ENCODE results near the gene HSPB2. TPM values are rescaled to one million over a fixed set of nuclear protein-coding genes. Genes with fewer than 3 reads are reported as not detected.

HSPB2 gene
- total and polyA plus RNA-seq, 8 donors, result 0.37 to 5.1 (median 3.0) TPM; not detected in 4

DNA sequence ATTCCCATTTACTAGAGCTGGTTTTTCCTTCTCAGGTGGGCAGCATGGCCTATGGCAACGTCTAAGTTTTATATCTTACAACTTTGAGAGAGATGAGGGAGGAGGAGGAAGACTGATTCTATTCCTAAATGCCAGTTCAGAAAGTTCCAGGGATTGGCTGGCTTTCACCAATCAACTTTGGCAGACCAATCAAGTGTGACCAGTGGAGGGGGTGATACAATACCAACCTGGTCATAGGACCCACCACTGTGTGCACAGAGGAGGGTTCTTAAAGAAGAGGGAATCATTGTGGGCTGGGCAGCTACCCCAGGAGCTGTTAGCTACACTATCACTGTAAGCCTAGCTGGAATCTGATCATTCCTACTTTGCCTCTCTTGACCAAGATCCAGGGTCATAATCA is 32.7 kb downstream of the HSPB2 start:
- H3K27ac ChIP-seq, result peak overlapping the region in 4 of 5 donors; percentile 59 to 81 (median 72)
- H3K4me1 ChIP-seq, result peaks cover 9 to 39% (median 28%) of the 10 kb centered on the region in 4 donors
- TF ChIP-seq EP300 (IDR thresholded peaks at IDR 0.05), result no peak
- no peak for TF ChIP-seq CTCF (IDR thresholded peaks at IDR 0.05)
- TF ChIP-seq POLR2AphosphoS5 (IDR thresholded peaks at IDR 0.05), result no peak
- no peak for TF ChIP-seq POLR2A (IDR thresholded peaks at IDR 0.05)
- 33 to 75% (median 46%) methylated on average over 1 of the region's 1 CpG for WGBS, 5 donors
- no peak for DNase-seq
- no peak overlapping the region for H3K4me3 ChIP-seq
- H3K36me3 ChIP-seq, result no peaks in the 10 kb centered on the region
- intact Hi-C loops (cut with DNase I; ENCODE audit: low total_unique reads), result no loop called here
- no peaks in the 10 kb centered on the region for H3K27me3 ChIP-seq
- H3K9me3 ChIP-seq, result no peaks in the 10 kb centered on the region

DNA sequence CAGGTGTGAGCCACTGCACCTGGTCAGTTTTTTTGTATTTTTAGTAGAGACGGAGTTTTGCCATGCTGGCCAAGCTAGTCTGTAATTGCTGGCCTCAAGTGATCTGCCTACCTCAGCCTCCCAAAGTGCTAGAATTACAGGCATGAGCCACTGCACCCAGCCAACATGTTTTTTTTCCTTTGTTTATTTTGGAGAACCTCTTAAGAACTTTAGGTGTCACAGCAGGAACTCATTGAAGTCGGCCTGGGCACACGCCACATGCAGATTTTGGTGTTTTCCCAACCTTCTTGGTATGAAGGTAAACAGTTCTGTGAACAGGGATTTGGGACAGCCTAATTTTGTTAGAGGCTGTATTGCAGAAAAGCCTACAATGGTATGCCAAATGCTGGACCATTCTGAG is 34.0 kb downstream of the HSPB2 start:
- H3K27ac ChIP-seq, result peak overlapping the region; percentile 4 to 78 (median 20)
- H3K4me1 ChIP-seq, result peaks cover 9 to 37% (median 27%) of the 10 kb centered on the region in 4 donors
- H3K27me3 ChIP-seq, result no peaks in the 10 kb centered on the region
- H3K4me3 ChIP-seq, result no peak overlapping the region
- no peaks in the 10 kb centered on the region for H3K36me3 ChIP-seq
- intact Hi-C loops (cut with DNase I; ENCODE audit: low total_unique reads), result no loop called here
- DNase-seq, result peak in 1 of 2 donors; percentile 63
- 32 to 56% (median 42%) methylated on average over 3 of the region's 3 CpGs for WGBS, 5 donors
- TF ChIP-seq POLR2A (IDR thresholded peaks at IDR 0.05), result no peak
- TF ChIP-seq POLR2AphosphoS5 (IDR thresholded peaks at IDR 0.05), result no peak
- TF ChIP-seq CTCF (IDR thresholded peaks at IDR 0.05), result no peak
- TF ChIP-seq EP300 (IDR thresholded peaks at IDR 0.05), result no peak
- no peaks in the 10 kb centered on the region for H3K9me3 ChIP-seq

- H3K36me3 ChIP-seq, result no peaks in the 10 kb centered on the region
- H3K4me1 ChIP-seq, result peaks cover 9 to 37% (median 27%) of the 10 kb centered on the region in 4 donors
- peak overlapping the region in 4 of 5 donors; percentile 4 to 78 (median 40) for H3K27ac ChIP-seq
- DNase-seq, result no peak
- no peak for TF ChIP-seq POLR2AphosphoS5 (IDR thresholded peaks at IDR 0.05)
- no peaks in the 10 kb centered on the region for H3K9me3 ChIP-seq
- intact Hi-C loops (cut with DNase I; ENCODE audit: low total_unique reads), result no loop called here
- no peak overlapping the region for H3K4me3 ChIP-seq
- H3K27me3 ChIP-seq, result no peaks in the 10 kb centered on the region
These were observed 34.6 kb downstream of the HSPB2 start for GRCh38 chr11:111947143-111947542.

- H3K27ac ChIP-seq, result no peak overlapping the region
- DNase-seq, result no peak
- H3K9me3 ChIP-seq, result no peaks in the 10 kb centered on the region
- intact Hi-C loops (cut with DNase I; ENCODE audit: low total_unique reads), result no loop called here
- peaks cover 0 to 24% (median 18%) of the 10 kb centered on the region in 4 donors for H3K4me1 ChIP-seq
- 50 to 54% (median 52%) methylated on average over 7 of the region's 7 CpGs for WGBS, 5 donors
- no peaks in the 10 kb centered on the region for H3K36me3 ChIP-seq
- TF ChIP-seq POLR2A (IDR thresholded peaks at IDR 0.05), result no peak
- no peak for TF ChIP-seq POLR2AphosphoS5 (IDR thresholded peaks at IDR 0.05)
- TF ChIP-seq CTCF (IDR thresholded peaks at IDR 0.05), result no peak
- TF ChIP-seq EP300 (IDR thresholded peaks at IDR 0.05), result no peak
- no peaks in the 10 kb centered on the region for H3K27me3 ChIP-seq
- no peak overlapping the region for H3K4me3 ChIP-seq
These were observed 37.2 kb downstream of the HSPB2 start for GRCh38 chr11:111949519-111950426.

DNA sequence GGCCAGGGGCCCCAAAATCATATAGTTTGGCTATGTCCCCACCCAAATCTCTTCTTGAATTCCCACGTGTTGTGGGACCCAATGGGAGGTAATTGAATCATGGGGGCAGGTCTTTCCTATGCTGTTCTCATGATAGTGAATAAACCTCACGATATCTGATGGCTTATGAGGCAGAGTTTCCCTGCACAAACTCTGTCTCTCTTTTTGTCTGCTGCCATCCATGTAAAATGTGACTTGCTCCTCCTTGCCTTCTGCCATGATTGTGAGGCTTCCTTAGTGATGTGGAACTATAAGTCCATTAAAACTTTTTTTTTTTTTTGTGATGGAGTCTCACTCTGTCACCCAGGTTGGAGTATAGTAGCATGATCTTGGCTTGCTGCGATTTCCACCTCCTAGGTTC is 39.0 kb downstream of the HSPB2 start:
- TF ChIP-seq EP300 (IDR thresholded peaks at IDR 0.05), result no peak
- TF ChIP-seq CTCF (IDR thresholded peaks at IDR 0.05), result no peak
- no peak for TF ChIP-seq POLR2AphosphoS5 (IDR thresholded peaks at IDR 0.05)
- no peak for TF ChIP-seq POLR2A (IDR thresholded peaks at IDR 0.05)
- no peak overlapping the region for H3K27ac ChIP-seq
- H3K9me3 ChIP-seq, result no peaks in the 10 kb centered on the region
- H3K4me3 ChIP-seq, result no peak overlapping the region
- H3K27me3 ChIP-seq, result no peaks in the 10 kb centered on the region
- WGBS, 5 donors, result 89 to 96% (median 93%) methylated on average over 3 of the region's 3 CpGs
- intact Hi-C loops (cut with DNase I; ENCODE audit: low total_unique reads), result no loop called here
- H3K4me1 ChIP-seq, result peaks cover 0 to 8% (median 6%) of the 10 kb centered on the region in 4 donors
- no peak for DNase-seq
- H3K36me3 ChIP-seq, result no peaks in the 10 kb centered on the region
